Cardiac muscle cell (in vitro differentiated cells and primary cell): ENCODE measurements around the gene HIGD2A. TPM values are rescaled to one million over a fixed set of nuclear protein-coding genes. Genes with fewer than 3 reads are reported as not detected.
A peak's percentile ranks its signal among the peaks of the same experiment; 100 is the strongest.

Experiments
- DNase-seq, 2 donors: peaks; one replicate each; pipeline versions ENCODE4 v3.0.0 to v3.0.0-alpha.2; 2010 to 2017; ENCODE audit warnings: low read depth in 1 of 2, low spot score in 1 of 2
- H3K27ac ChIP-seq: fragments of 200-600 bp; sonication (generic); 2 replicates; pipeline ENCODE4 v1.5.1; 2016
- H3K27me3 ChIP-seq: fragments of 200-600 bp; sonication (generic); 2 replicates; pipeline ENCODE4 v1.6.0; 2016; ENCODE audit warnings: control low read depth
- H3K36me3 ChIP-seq: fragments of 200-600 bp; sonication (generic); 2 replicates; pipeline ENCODE4 v1.5.1; 2016; ENCODE audit warnings: control low read depth
- H3K4me1 ChIP-seq: fragments of 200-600 bp; sonication (generic); 2 replicates; pipeline ENCODE4 v1.8.1; 2017; ENCODE audit warnings: low read depth, mild to moderate bottlenecking, mixed run types
- H3K4me3 ChIP-seq: fragments of 200-600 bp; sonication (generic); 2 replicates; pipeline ENCODE4 v1.5.1; 2016; ENCODE audit warnings: mild to moderate bottlenecking
- H3K9me3 ChIP-seq: fragments of 200-600 bp; sonication (generic); 2 replicates; pipeline ENCODE4 v1.5.1; 2017; ENCODE audit warnings: low read depth, mild to moderate bottlenecking, control low read depth
- CTCF ChIP-seq: IDR thresholded peaks from 2 replicates; pipeline ENCODE4 v1.5.1; 2012; ENCODE audit warnings: low read depth, mild to moderate bottlenecking, low read length
- polyA plus RNA-seq: library from polyadenylated mRNA; unstranded; fragments of >200 nt; fragmentation: Nextera tagmentation; extraction: Ambion mirVana; gene quantifications from 2 replicates; pipeline ENCODE4 v1.2.1, GENCODE V29; 2016
- total RNA-seq: library from RNA; depleted of rRNA; stranded (reverse); fragments of >200 nt; gene quantifications from 2 replicates; pipeline ENCODE4 v1.2.3, GENCODE V29; 2016

Gene HIGD2A
- total and polyA plus RNA-seq, 2 experiments from 2014 or later, result 203 to 388 TPM

- no peaks in the 10 kb centered on the region for H3K27me3 ChIP-seq
- TF ChIP-seq CTCF, result no peak
- H3K27ac ChIP-seq, result no peak overlapping the region
- H3K4me3 ChIP-seq, result no peak overlapping the region
- no peak for DNase-seq
- no peaks in the 10 kb centered on the region for H3K4me1 ChIP-seq
- H3K36me3 ChIP-seq, result peaks cover 10% of the 10 kb centered on the region
- H3K9me3 ChIP-seq, result no peaks in the 10 kb centered on the region
Observed at GRCh38 chr5:176371621-176372539, 16.7 kb upstream of the HIGD2A start.

- Histone ChIP-seq H3K4me3 (no peak overlapping the region), H3K4me1 (no peaks in the 10 kb centered on the region), H3K27me3 (no peaks in the 10 kb centered on the region), H3K27ac (peak overlapping the region; percentile 13), H3K36me3 (peaks cover 4% of the 10 kb centered on the region), H3K9me3 (no peaks in the 10 kb centered on the region)
- peak in 1 of 2 donors; percentile 35 for DNase-seq
- no peak for TF ChIP-seq CTCF
Observed at GRCh38 chr5:176373100-176373818, 15.3 kb upstream of the HIGD2A start.

DNA sequence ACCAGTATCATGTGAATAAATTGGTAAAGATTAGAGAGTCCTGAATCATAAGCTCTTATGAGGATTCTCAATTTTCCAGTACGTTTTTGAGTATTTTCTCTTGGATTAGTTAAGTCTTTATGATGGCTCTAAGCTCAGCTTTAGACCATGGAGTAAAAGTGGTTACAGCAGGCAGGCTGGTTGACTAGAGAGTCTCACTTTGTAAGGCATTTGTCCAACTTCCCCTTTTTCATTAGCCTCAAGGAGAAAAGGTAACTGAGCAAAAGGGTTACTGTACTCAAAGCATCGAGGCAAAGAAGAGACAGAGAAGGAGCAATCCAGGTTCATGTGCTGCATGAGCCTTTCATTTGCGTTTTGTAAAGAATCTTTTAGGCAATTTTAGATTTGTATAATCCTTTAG lies 8.7 kb upstream of the HIGD2A start:
- H3K27me3 ChIP-seq, result no peaks in the 10 kb centered on the region
- no peak for TF ChIP-seq CTCF

DNA sequence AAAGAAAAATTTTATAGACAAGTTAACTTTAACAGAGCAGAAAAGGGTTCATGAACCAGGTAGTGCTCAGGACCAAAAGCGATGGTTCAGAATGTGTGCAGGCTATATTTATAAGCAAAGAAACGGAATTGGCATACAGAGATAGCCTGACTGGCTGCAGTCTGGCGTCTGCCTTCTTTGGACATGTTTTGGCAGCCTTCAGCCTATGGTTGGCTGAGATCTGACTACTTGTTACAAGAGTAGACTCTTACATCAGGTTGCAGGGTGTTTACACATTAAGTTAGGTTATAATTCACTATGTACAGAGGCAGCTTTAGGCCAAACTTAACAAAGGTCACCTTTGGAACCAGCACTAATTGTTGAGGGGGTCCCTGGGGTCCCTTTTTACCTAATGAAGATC lies 7.1 kb upstream of the HIGD2A start:
- Histone ChIP-seq H3K27ac (no peak overlapping the region), H3K27me3 (no peaks in the 10 kb centered on the region), H3K9me3 (no peaks in the 10 kb centered on the region), H3K4me1 (no peaks in the 10 kb centered on the region), H3K36me3 (peaks cover 20% of the 10 kb centered on the region), H3K4me3 (no peak overlapping the region)
- no peak for TF ChIP-seq CTCF
- DNase-seq, result no peak

More for the DNA sequence above, 8.7 kb upstream of the HIGD2A start:
- Histone ChIP-seq H3K4me1 (no peaks in the 10 kb centered on the region), H3K9me3 (no peaks in the 10 kb centered on the region), H3K27ac (no peak overlapping the region), H3K36me3 (peaks cover 19% of the 10 kb centered on the region), H3K4me3 (no peak overlapping the region)
- DNase-seq, result no peak

DNA sequence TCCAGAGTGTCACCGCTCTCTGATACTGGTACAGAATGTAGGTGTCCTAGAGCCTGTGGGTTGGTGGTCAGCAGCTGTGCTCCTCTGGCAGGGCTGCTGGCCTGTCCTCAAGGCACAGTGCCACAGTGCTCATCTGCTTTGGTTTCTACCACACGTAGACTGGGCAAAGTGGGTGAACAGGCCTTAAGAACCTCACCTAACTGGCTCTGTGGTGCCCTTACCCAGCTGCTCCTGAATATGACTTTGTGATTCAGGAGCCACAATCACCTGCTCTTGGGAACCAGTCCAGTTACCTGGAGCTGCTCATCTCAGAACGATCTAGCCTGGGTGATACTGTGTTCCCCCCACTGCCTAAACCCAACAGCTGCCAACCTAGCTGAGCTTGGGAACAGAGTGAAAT lies 6.6 kb upstream of the HIGD2A start:
- no peak for DNase-seq
- Histone ChIP-seq H3K27me3 (no peaks in the 10 kb centered on the region), H3K27ac (no peak overlapping the region), H3K36me3 (peaks cover 20% of the 10 kb centered on the region), H3K4me3 (no peak overlapping the region), H3K9me3 (no peaks in the 10 kb centered on the region), H3K4me1 (no peaks in the 10 kb centered on the region)
- no peak for TF ChIP-seq CTCF
